Measurements from ENCODE around the gene RTN4. TPM values are rescaled to one million over a fixed set of nuclear protein-coding genes. Genes with fewer than 3 reads are reported as not detected.
"Not testable (repeated sequence)": the region's sequence is repeated elsewhere in the genome, so short reads cannot be mapped to it uniquely, and the experiment has no call there.

Gene RTN4
- total RNA-seq, 1 experiment from 2014 or later: 200 TPM

DNA sequence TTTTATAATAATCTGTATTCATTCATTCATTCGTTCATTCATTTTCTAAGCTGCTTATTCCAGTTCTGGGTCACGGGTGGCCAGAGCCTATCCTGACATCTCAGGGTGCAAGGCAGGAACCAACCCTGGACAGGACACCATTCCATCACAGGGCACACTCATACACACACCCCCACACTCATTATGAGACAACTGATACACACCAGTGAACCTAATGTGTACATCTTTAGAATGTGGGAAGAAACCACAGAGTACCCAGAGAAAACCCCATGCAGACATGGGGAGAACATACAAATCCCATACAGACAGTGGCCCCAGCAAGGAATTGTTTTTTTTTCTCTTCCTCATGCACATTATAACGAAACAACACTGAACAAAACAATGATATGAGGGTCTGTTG, 54.7 kb downstream of the RTN4 start:
- no peak overlapping the region for H3K14ac ChIP-seq (ENCODE audit: insufficient read depth, low read length)
- H3K4me1 ChIP-seq (ENCODE audit: insufficient read depth, low read length): peaks cover 2% of the 10 kb centered on the region
- no peak overlapping the region for H3K56ac ChIP-seq (ENCODE audit: insufficient read length, low read depth, low read length)
- H3T11ph ChIP-seq (ENCODE audit: low read length): no peak overlapping the region
- H4K20me1 ChIP-seq (ENCODE audit: control insufficient read depth, insufficient read depth, insufficient read length): no peaks in the 10 kb centered on the region
- H2BK12ac ChIP-seq (ENCODE audit: insufficient read length, low read depth, low read length): no peak overlapping the region
- no peak overlapping the region for H4K5ac ChIP-seq (ENCODE audit: insufficient read length, low read depth, low read length)
- WGBS (ENCODE audit: extremely low coverage, insufficient read length, low lambda C conversion rate): no CpG with 5 or more reads among the region's 3 CpGs
- no peaks in the 10 kb centered on the region for H3K9me3 Mint-ChIP-seq
- H2BK120ac ChIP-seq (ENCODE audit: low read depth, low read length, poor library complexity, severe bottlenecking): no peak overlapping the region
- peak overlapping the region; percentile 5 to 71 (median 65); a peak in 2 of 7 replicates for H3K27ac Mint-ChIP-seq
- no peak overlapping the region for H3K9ac ChIP-seq (ENCODE audit: extremely low read depth, insufficient read length, low read length)
- no peaks in the 10 kb centered on the region for H3K23me2 ChIP-seq (ENCODE audit: insufficient read length, low read depth, low read length, poor library complexity, severe bottlenecking)
- H2BK20ac ChIP-seq (ENCODE audit: low read depth, low read length, poor library complexity, severe bottlenecking): no peak overlapping the region
- H3K4me3 Mint-ChIP-seq: no peak overlapping the region
- peaks cover 8% of the 10 kb centered on the region for H3K79me1 ChIP-seq (ENCODE audit: insufficient read depth, low read depth, low read length, poor library complexity, severe bottlenecking)
- H3K9me3 ChIP-seq (ENCODE audit: control insufficient read depth, low read depth, low read length): no peaks in the 10 kb centered on the region
- H3K23ac ChIP-seq (ENCODE audit: insufficient read length, low read depth, low read length): no peak overlapping the region
- no peak overlapping the region for H3K4me2 ChIP-seq (ENCODE audit: insufficient read depth, insufficient read length, low read length)
- no peak overlapping the region for H2BK5ac ChIP-seq (ENCODE audit: insufficient read length, low read length)
- H3K4me1 Mint-ChIP-seq: peaks cover 14 to 16% of the 10 kb centered on the region in 2 experiments
- peaks cover 46% of the 10 kb centered on the region; the same call in 1 of the 2 replicates for H3K79me2 ChIP-seq (ENCODE audit: insufficient read depth, low read length)
- TF ChIP-seq, protein P1, sequence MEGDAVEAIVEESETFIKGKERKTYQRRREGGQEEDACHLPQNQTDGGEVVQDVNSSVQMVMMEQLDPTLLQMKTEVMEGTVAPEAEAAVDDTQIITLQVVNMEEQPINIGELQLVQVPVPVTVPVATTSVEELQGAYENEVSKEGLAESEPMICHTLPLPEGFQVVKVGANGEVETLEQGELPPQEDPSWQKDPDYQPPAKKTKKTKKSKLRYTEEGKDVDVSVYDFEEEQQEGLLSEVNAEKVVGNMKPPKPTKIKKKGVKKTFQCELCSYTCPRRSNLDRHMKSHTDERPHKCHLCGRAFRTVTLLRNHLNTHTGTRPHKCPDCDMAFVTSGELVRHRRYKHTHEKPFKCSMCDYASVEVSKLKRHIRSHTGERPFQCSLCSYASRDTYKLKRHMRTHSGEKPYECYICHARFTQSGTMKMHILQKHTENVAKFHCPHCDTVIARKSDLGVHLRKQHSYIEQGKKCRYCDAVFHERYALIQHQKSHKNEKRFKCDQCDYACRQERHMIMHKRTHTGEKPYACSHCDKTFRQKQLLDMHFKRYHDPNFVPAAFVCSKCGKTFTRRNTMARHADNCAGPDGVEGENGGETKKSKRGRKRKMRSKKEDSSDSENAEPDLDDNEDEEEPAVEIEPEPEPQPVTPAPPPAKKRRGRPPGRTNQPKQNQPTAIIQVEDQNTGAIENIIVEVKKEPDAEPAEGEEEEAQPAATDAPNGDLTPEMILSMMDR (conservative IDR thresholded peaks at IDR 0.05): no peak
- H3K27me3 ChIP-seq (ENCODE audit: insufficient read depth, low read length): no peaks in the 10 kb centered on the region
- H2AK5ac ChIP-seq (ENCODE audit: insufficient read length, low read length): no peak overlapping the region
- no peak overlapping the region for H2BK15ac ChIP-seq (ENCODE audit: low read depth, low read length)
- no peaks in the 10 kb centered on the region for H3K27me3 Mint-ChIP-seq (ENCODE audit: low read depth)
- 0 out of 7 replicates have a peak, but pooled peaks cover 0 to 3% (median 0%) of the 10 kb centered on the region in 3 experiments for H3K36me3 Mint-ChIP-seq (ENCODE audit: insufficient read depth in 1 of 3, low read depth in 3 of 3)
- no peak overlapping the region for H3K27ac ChIP-seq (ENCODE audit: insufficient read length, low read depth, low read length)
- no peak overlapping the region for H3K4ac ChIP-seq (ENCODE audit: low read depth, low read length)
- no peak overlapping the region for H3K18ac ChIP-seq (ENCODE audit: insufficient read length, low read depth, low read length)
- no peak for DNase-seq
- no peak overlapping the region for H4K91ac ChIP-seq (ENCODE audit: insufficient read length, low read depth, low read length)
- no peak overlapping the region for H4K8ac ChIP-seq (replicated peaks; ENCODE audit: insufficient read length, low read depth, low read length)
- H2AFZ ChIP-seq (ENCODE audit: low read length): no peak overlapping the region

DNA sequence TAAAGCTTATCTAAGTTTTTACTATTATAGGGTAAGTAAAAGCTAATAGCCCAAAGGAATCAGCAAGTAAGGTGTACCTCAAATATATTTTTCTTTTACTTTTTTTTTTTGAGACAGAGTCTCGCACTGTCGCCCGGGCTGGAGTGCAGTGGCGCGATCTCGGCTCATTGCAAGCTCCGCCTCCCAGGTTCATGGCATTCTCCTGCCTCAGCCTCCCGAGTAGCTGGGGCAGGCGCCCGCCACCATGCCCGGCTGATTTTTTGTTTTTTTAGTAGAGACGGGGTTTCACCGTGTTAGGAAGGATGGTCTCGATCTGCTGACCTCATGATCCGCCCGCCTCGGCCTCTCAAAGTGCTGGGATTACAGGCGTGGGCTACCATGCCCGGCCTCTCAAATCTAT, 59.6 kb downstream of the RTN4 start:
- not testable (repeated sequence) for H3K4me2 ChIP-seq (ENCODE audit: insufficient read depth, insufficient read length, low read length); H2BK20ac ChIP-seq (ENCODE audit: low read depth, low read length, poor library complexity, severe bottlenecking); H4K5ac ChIP-seq (ENCODE audit: insufficient read length, low read depth, low read length); H2AFZ ChIP-seq (ENCODE audit: low read length); H3K56ac ChIP-seq (ENCODE audit: insufficient read length, low read depth, low read length); H3T11ph ChIP-seq (ENCODE audit: low read length); H2BK12ac ChIP-seq (ENCODE audit: insufficient read length, low read depth, low read length); H3K9ac ChIP-seq (ENCODE audit: extremely low read depth, insufficient read length, low read length); H3K27me3 ChIP-seq (ENCODE audit: insufficient read depth, low read length); H4K8ac ChIP-seq (replicated peaks; ENCODE audit: insufficient read length, low read depth, low read length); DNase-seq; H4K91ac ChIP-seq (ENCODE audit: insufficient read length, low read depth, low read length); H3K4me1 ChIP-seq (ENCODE audit: insufficient read depth, low read length); H4K20me1 ChIP-seq (ENCODE audit: control insufficient read depth, insufficient read depth, insufficient read length); H3K27me3 Mint-ChIP-seq (ENCODE audit: low read depth); H3K9me3 ChIP-seq (ENCODE audit: control insufficient read depth, low read depth, low read length); H3K27ac ChIP-seq (ENCODE audit: insufficient read length, low read depth, low read length); H3K23me2 ChIP-seq (ENCODE audit: insufficient read length, low read depth, low read length, poor library complexity, severe bottlenecking); H2BK120ac ChIP-seq (ENCODE audit: low read depth, low read length, poor library complexity, severe bottlenecking); H3K27ac Mint-ChIP-seq; H3K4ac ChIP-seq (ENCODE audit: low read depth, low read length); H3K9me3 Mint-ChIP-seq; H3K4me3 Mint-ChIP-seq; H2AK5ac ChIP-seq (ENCODE audit: insufficient read length, low read length); H3K23ac ChIP-seq (ENCODE audit: insufficient read length, low read depth, low read length); H3K14ac ChIP-seq (ENCODE audit: insufficient read depth, low read length); H2BK5ac ChIP-seq (ENCODE audit: insufficient read length, low read length); H2BK15ac ChIP-seq (ENCODE audit: low read depth, low read length); H3K18ac ChIP-seq (ENCODE audit: insufficient read length, low read depth, low read length)
- Histone ChIP-seq H3K79me1 (ENCODE audit: insufficient read depth, low read depth, low read length, poor library complexity, severe bottlenecking) (peaks cover 12% of the 10 kb centered on the region), H3K79me2 (ENCODE audit: insufficient read depth, low read length) (peaks cover 33% of the 10 kb centered on the region; the same call in 1 of the 2 replicates)
- Mint-ChIP-seq H3K36me3 (ENCODE audit: insufficient read depth in 1 of 3, low read depth in 3 of 3) (peaks cover 6 to 15% (median 11%) of the 10 kb centered on the region in 3 experiments; a peak in 5 of 7 replicates), H3K4me1 (peaks cover 12 to 17% of the 10 kb centered on the region in 2 experiments)
- WGBS (ENCODE audit: extremely low coverage, insufficient read length, low lambda C conversion rate): no CpG with 5 or more reads among the region's 19 CpGs

All from H9 (cell line).